ENCODE data around the gene PAX5.

DNA sequence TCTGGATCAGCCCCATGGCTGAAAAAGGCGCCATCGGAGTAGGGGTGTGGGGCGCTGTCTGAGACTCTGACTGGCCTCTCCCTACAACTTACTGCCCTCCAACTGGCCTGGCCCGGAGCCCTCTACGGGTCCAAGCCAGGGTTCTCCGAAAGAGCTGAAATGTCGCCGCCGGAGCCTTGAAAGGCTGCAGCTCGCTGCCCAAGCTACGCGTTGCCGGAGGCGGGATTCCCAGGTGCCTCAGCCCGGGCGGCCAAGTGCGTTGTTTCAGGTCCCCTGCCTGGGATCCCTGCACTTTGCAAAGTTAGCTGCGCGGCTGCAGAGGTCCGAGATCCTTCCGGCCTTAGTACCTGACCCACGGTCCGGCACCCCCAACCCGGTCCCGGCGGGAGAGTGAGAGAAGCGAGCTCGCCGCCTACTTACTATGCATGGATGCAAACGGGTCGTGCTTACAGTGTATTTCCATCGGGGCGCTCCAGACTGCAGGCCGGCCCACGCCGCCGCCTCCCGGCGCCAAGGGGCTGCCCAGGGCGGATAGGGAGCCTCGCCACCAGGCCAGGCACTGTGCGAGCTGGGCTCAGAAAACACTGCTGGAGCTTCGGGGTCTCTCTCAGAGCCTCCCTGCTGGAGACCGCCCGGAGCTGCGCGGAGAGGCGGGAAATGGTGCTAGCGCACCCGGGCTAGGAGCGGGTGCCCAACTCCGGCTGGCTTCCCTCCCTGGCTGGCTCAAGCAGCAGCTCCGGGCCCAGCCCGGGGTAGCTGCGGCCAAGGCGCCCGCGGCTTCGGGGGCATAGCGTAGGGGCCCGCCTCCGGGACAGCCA is 7.7 kb downstream of the PAX5 start:
- no peak for TF ChIP-seq CTCF (IDR thresholded peaks at IDR 0.05)
- no peak for TF ChIP-seq POLR2A (IDR thresholded peaks at IDR 0.05)
